Stimulated activated CD4-positive, alpha-beta T cell treated with anti-CD3 and anti-CD28 coated beads, Interleukin-2, amount 100 ng/mL, for 48 hours (primary cell): ENCODE results near the gene RYR2.

ENCODE experiments used
- DNase-seq, 2 donors: peaks; one replicate each; pipeline ENCODE4 v3.0.0-alpha.2; 2020

The RYR2 gene

GRCh38 chr1:237384213-237384612 is 342.2 kb downstream of the RYR2 start:
- no peak for DNase-seq

- no peak for DNase-seq
These were observed 344.6 kb downstream of the RYR2 start for GRCh38 chr1:237386362-237387143.

DNA sequence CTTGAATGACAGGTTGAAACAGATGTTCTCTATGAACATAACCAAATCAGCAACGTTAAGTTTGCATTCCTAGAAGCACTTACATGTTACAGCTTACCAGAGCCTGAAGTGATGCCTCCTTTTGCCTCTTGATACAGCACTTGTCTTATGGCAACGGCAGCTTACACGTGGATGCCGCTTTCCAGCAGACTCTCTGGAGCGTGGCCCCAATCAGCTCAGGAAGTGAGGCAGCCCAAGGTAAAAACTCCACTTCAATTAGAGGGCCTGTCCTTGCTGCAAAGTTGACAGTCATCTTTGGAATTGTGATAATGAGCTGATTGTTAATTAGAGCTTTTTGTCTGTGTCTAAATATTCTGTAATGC is 345.1 kb downstream of the RYR2 start:
- no peak for DNase-seq

DNA sequence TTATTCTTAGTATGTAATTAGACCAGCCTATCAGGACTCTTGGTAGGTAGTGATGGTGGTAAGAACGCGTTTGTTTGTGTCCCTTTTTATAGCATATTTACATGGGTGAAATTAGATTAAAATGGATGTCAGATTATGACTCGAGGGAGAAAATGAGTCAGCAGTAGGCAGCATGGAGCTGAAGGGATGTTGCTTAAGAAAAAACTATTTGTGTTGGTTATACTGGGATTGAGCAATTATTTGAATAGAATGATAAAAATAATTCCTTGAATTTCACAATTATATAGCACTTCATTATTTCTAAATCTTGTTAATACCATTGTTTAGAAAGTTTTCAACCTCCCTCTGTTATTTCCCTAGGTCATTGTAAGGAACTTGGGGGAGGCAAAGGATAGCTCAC is 348.8 kb downstream of the RYR2 start:
- no peak for DNase-seq

DNA sequence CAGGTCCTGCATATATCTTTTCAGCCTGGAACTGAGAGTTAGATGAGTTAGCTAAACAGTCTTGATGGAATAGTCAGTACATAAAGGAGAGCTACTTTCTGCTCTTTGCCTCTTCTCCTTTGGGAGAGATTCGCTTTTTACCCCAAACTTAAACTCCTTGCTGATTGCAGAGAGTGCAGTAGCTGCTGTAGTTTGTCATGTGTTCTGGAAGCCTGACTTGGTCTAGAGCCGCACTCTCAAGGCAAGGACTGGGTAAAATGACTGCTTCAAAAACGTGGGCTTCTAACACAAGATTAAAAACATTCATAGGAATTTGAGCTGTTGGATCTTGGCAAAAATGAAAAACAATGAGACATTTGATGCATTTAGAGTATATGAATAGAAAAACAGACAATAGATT is 351.6 kb downstream of the RYR2 start:
- no peak for DNase-seq

- no peak for DNase-seq
These were observed 352.3 kb downstream of the RYR2 start for GRCh38 chr1:237394281-237394680.

DNA sequence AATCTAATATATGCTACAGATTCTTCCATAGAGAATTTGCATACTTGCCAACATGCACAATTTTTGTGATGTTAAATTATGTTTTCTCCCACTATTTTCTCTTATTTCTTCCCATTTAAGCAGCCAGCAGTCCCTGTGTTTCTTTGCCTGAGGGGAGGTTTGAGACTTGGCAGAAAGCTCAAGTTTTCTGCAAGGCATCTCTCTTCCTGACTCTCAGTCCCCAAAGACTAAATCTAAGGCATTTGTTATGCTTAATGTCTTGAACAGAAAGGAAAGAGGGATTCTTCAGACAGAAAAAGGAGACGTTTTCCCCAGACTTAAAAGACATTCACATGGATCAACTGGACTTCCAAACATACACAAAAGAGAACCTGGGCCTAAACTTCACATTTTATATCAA is 354.4 kb downstream of the RYR2 start:
- DNase-seq, result no peak

DNA sequence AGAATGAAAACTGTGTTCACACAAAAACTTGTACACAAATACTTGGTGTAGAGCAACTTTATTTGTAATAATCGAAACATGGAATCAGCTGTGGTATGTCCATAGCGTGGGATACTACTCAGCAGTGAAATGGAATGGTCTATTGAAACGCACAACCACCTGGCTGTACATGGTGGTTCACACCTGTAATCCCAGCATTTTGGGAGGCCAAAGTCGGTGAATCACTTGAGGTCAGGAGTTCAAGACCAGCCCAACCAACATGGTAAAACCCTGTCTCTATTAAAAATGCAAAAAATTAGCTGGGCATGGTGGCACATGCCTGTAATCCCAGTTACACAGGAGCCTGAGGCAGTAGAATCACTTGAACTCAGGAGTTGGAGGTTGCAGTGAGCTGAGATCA is 356.8 kb downstream of the RYR2 start:
- no peak for DNase-seq

- DNase-seq, result no peak
These were observed 363.9 kb downstream of the RYR2 start for GRCh38 chr1:237405912-237406311.

GRCh38 chr1:237411621-237412020 is 369.6 kb downstream of the RYR2 start:
- peak in 1 of 2 donors; percentile 1 for DNase-seq

GRCh38 chr1:237416924-237417655 is 375.1 kb downstream of the RYR2 start:
- DNase-seq, result no peak

GRCh38 chr1:237428809-237429208 is 386.8 kb downstream of the RYR2 start:
- DNase-seq, result no peak

DNA sequence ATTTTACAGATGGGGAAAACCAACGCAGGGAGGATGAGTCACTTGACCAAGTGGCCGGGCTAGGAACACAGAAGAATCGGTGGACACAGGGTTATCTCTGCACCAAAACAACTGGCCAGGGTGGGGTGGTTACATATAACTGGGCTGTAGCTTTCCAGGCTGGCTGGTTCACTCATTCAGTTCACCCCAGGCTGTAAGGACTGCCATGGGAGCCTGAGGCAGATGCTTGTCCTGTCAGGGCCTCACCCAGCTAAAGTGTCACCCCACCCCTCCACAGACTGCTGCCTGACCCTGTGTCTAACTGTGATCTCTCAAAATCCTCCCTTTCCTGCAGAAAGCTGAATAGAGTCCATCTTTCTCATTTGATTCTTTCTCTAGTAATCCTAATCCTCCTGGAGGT is 387.3 kb downstream of the RYR2 start:
- DNase-seq, result no peak

GRCh38 chr1:237431448-237431847 is 389.5 kb downstream of the RYR2 start:
- DNase-seq, result no peak

GRCh38 chr1:237440346-237440745 is 398.4 kb downstream of the RYR2 start:
- DNase-seq, result no peak

- DNase-seq, result no peak
These were observed 402.3 kb downstream of the RYR2 start for GRCh38 chr1:237444120-237444790.

DNA sequence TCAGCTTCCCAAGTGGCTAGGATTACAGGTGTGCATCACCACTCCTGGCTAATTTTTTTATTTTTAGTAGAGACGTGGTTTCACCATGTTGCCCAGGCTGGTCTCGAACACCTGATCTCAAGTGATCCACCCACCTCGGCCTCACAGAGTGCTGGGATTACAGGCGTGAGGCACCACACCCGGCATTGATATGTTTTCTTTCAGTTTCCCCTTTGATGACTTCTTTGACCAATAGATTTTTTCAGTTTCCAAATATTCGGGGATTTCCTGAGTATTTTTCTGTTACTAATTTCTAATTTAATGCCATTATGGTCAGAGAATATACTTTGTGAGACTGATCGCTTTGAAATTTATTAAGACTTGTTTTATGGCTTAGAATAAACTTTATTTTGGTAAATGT is 406.1 kb downstream of the RYR2 start:
- no peak for DNase-seq

GRCh38 chr1:237457573-237457972 is 415.6 kb downstream of the RYR2 start:
- no peak for DNase-seq

DNA sequence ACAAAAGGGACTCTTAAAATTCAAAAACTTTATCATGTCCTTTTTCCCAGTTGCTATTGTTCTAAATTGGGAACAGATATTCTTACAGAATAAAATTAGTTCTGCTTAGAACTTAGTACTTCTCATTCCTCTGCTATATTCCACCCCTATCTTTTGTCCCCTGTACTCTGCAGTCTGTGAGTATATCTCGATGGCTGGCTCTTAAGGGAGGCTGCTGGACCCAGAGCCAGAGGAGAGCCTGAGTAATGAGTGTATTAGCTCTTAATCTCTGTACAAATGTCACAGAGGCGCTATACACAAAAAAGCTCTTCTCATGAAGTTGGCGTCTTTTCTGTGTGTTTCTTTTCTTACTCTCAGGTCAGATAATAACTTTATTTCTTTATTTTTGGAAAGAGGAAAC is 425.3 kb downstream of the RYR2 start:
- no peak for DNase-seq

DNA sequence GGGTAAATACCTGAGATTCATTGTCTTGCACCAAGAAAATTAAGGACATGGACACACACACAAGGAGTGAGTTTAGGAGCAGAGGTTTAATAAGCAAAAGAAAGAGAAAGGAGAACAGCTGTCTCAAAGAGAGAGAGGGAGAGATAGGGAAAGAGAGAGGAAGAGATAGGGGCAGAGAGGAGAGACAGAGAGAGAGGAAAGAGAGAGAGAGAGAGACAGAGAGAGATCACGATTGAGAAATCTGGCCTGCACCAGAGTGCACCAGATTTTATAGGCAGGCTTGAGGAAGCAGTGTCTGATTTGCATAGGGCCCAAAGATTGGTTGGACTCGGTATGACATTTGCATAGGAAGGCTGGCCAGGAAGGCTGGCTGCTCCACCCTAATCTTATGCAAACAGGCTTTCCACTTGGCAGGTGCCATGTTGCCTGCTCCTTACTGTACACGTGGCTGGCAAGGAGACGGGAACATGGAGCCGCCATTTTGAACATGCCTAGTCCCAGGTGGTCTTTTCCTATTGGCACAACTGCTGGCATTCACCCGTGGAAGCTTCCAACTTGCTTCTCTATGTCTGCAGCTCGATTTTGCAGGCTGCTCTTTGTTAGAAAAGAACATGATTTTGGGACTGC is 428.8 kb downstream of the RYR2 start:
- DNase-seq, result no peak

GRCh38 chr1:237471377-237471776 is 429.4 kb downstream of the RYR2 start:
- DNase-seq, result no peak

DNA sequence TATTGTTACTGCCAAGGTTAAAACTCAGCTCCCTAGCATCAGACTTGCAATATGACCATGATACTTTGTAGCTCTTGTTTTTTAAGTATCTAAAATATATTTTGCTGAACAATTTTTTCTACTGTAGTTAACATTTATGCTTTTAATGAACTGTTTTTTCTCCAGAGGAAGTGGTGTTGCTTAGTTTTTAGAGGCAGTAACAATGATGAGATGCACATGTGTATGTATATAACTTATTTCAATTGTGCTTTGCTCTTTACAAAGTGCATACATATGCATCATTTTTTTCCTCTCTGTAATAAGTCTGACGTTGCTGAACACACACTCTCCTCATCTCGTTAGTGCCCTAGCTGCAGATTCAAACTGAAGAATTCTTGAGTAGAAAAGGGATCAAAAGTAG is 430.0 kb downstream of the RYR2 start:
- no peak for DNase-seq

GRCh38 chr1:237473854-237474253 is 431.9 kb downstream of the RYR2 start:
- DNase-seq, result no peak

DNA sequence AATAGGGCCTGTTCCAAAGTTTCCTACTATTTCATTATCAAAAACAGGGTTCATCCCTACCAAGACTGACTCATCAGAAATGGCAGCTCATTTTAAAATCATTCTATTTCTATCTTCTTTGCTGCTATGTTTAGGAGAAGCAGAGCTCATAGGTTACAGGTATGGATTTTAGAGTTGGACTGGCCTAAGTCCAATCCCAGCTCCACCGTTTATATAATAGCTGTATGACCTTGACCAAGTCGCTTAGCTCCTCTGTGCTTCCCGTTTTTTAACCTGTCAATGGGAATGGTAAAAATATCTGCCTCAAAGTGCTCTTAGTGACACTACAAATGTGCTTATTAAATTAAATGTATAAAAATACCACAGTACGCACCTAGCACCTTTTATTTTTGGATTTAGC is 436.1 kb downstream of the RYR2 start:
- DNase-seq, result no peak
